Spleen (tissue), 11 donors: ENCODE measurements around the gene GPR142. TPM values are rescaled to one million over a fixed set of nuclear protein-coding genes. Genes with fewer than 3 reads are reported as not detected.

Source experiments
- DNase-seq: peaks from one replicate; pipeline ENCODE4 v3.0.0-alpha.2; 2020
- H3K27ac ChIP-seq, 8 donors: fragments of 200-600 bp; sonication (generic) in 7 of 8; 1 replicate in 4 of 8; 2 replicates in 4 of 8; pipeline versions ENCODE4 v1.5.0 to v1.8.0; 2016 to 2021; ENCODE audit warnings: inconsistent platforms in 4 of 8, mild to moderate bottlenecking in 4 of 8, moderate library complexity in 1 of 8
- H3K27me3 ChIP-seq, 7 donors: fragments of 200-600 bp; sonication (generic) in 6 of 7; replicated peaks in 1 of 7; 1 replicate in 4 of 7; 2 replicates in 3 of 7; pipeline versions ENCODE4 v1.5.0 to v1.8.0; 2016 to 2021; ENCODE audit warnings: inconsistent platforms in 3 of 7, mild to moderate bottlenecking in 1 of 7
- H3K36me3 ChIP-seq, 6 donors: fragments of 200-600 bp; sonication (generic) in 5 of 6; 1 replicate in 4 of 6; 2 replicates in 2 of 6; pipeline versions ENCODE4 v1.5.0 to v1.8.0; 2016 to 2021; ENCODE audit warnings: inconsistent platforms in 2 of 6
- H3K4me1 ChIP-seq, 6 donors: fragments of 200-600 bp; sonication (generic) in 5 of 6; 1 replicate in 3 of 6; 2 replicates in 3 of 6; pipeline versions ENCODE4 v1.5.0 to v1.8.0; 2016 to 2021; ENCODE audit warnings: inconsistent platforms in 3 of 6
- H3K4me3 ChIP-seq, 8 donors: fragments of 200-600 bp; sonication (generic) in 7 of 8; 1 replicate in 4 of 8; 2 replicates in 4 of 8; pipeline versions ENCODE4 v1.5.0 to v1.8.0; 2016 to 2021; ENCODE audit warnings: inconsistent platforms in 4 of 8, mild to moderate bottlenecking in 4 of 8, moderate library complexity in 2 of 8
- H3K9me3 ChIP-seq, 8 donors: fragments of 200-600 bp; sonication (generic) in 7 of 8; 1 replicate in 4 of 8; 2 replicates in 4 of 8; pipeline versions ENCODE4 v1.5.0 to v1.8.0; 2016 to 2021; ENCODE audit warnings: inconsistent platforms in 4 of 8
- CTCF ChIP-seq, 11 experiments: fragments of 200-600 bp in 7 of 11; fragments of 450-650 bp in 4 of 11; sonication (generic) in 4 of 11; IDR thresholded peaks in 8 of 11; conservative IDR thresholded peaks in 3 of 11; 1 replicate in 7 of 11; 2 replicates in 4 of 11; pipeline versions ENCODE4 v1.4.0 to v1.8.0; 2016 to 2021; ENCODE audit warnings: antibody characterized with exemption in 11 of 11, inconsistent platforms in 4 of 11, mild to moderate bottlenecking in 1 of 11
- POLR2A ChIP-seq, 3 donors: fragments of 450-650 bp; IDR thresholded peaks; one replicate each; pipeline ENCODE4 v1.5.1; 2017; ENCODE audit warnings: antibody characterized with exemption in 3 of 3, mild to moderate bottlenecking in 1 of 3
- POLR2AphosphoS5 ChIP-seq, 3 donors: sonication (generic); formaldehyde crosslinking; IDR thresholded peaks; one replicate each; pipeline ENCODE4 v1.5.1; 2017; ENCODE audit warnings: antibody characterized with exemption in 3 of 3
- WGBS, 5 donors: extraction: QIAGEN DNeasy Blood & Tissue Kit in 3 of 5; methylation state at CpG; one replicate each; pipeline versions ENCODE4 v1.1.5 to v1.1.7; 2013 to 2018; 5-methylcytosine and 5-hydroxymethylcytosine counted together
- intact Hi-C: fragments of 100-400 bp; cut with DNase I; formaldehyde crosslinking; loops from one replicate; pipeline ENCODE4 v1.15.0; 2023; ENCODE audit warnings: low total_unique reads
- polyA plus RNA-seq, 3 donors: library from polyadenylated mRNA; stranded (reverse); fragments of 200-250 nt; gene quantifications; one replicate each; pipeline ENCODE4 v1.2.1, GENCODE V29; 2013
- total RNA-seq, 7 donors: library from RNA; depleted of rRNA in 3 of 7; stranded (reverse); fragments of >200 nt in 3 of 7; fragmentation: NEBNext Ultra II Directional in 4 of 7; extraction: Animal tissue kit (Norgen Biotek cat#: 25700) in 4 of 7; gene quantifications; one replicate each; pipeline versions ENCODE4 v1.1.0 to v1.2.1, GENCODE V29; 2016 to 2021
- donor health status: healthy with polysubstance abuse.
- donor health status: DM: no; HTN: no; CAD: no; lungs with moderate emphysema.
- donor health status: DM: no; HTN: no; CAD: no.
- donor health status: Bipolar disorder and iron deficiency.
- donor health status: healthy.
- donor health status: DM: no; HTN: no; CAD: no.
- donor health status: DM: yes; HTN: yes; CAD: no.

Gene GPR142
- total and polyA plus RNA-seq, 10 donors = 0.09 to 3.1 (median 1.7) TPM

DNA sequence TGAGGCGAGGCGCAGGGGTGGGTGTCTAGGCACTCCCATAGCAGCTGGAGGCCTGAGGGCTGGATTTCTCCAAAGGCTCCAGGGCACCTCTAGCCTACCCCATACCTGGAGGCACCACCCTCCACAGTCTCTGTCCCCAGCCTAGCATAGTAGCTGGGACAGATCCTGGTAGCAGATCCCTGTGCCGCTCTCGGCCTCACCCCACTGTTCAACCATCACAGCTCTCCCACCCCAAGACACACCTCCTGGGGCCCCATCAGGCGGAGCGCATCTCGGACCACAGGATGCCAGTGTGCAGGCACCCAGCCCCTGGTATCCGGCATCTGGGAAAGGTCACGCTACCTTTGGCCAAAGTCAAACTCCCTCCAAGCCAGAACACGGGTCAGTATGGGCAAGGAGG lies 12.7 kb upstream of the GPR142 start:
- peaks cover 6 to 95% (median 66%) of the 10 kb centered on the region in 7 donors for H3K27me3 ChIP-seq
- intact Hi-C loops = no loop called here
- TF ChIP-seq POLR2AphosphoS5 (IDR thresholded peaks at IDR 0.05) = no peak
- TF ChIP-seq POLR2A (IDR thresholded peaks at IDR 0.05) = no peak
- no peak for TF ChIP-seq CTCF (IDR thresholded peaks at IDR 0.05 in 8 of 11, conservative IDR thresholded peaks at IDR 0.05 in 3 of 11)

DNA sequence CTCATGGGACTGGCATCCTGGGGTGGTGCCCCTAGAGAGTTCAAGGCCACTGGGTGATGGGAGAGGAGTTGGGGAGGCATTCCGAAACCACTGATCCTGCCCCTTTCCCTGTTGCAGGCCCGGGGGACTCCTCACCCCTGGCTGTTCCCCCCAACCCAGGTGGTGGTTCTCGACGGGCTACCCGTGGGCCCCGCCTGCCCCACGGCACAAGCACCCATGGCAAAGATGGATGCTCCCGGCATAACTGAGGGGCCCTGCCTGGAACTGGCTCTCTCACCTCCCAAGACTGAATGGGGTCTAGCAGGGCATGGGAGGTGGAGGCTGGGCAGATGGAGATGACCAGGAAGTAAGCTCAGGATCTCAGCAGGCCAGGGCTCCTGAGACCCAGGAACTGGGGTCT lies 12.2 kb upstream of the GPR142 start:
- no peak overlapping the region for H3K4me3 ChIP-seq
- TF ChIP-seq POLR2A (IDR thresholded peaks at IDR 0.05) (no peak), CTCF (IDR thresholded peaks at IDR 0.05 in 8 of 11, conservative IDR thresholded peaks at IDR 0.05 in 3 of 11) (no peak), POLR2AphosphoS5 (IDR thresholded peaks at IDR 0.05) (no peak)
- 75 to 95% (median 82%) methylated on average over 8 of the region's 8 CpGs for WGBS, 5 donors
- H3K9me3 ChIP-seq = no peaks in the 10 kb centered on the region
- no peak overlapping the region for H3K27ac ChIP-seq
- DNase-seq = no peak
- intact Hi-C loops = loop anchor here (5.0 kb wide), 1 partner anchor 53 kb away; no protein-coding TSS in a partner anchor
- peaks cover 6 to 100% (median 66%) of the 10 kb centered on the region in 7 donors for H3K27me3 ChIP-seq
- H3K36me3 ChIP-seq = peaks cover 0 to 8% (median 0%) of the 10 kb centered on the region in 6 donors
- peaks cover 6 to 62% (median 38%) of the 10 kb centered on the region in 6 donors for H3K4me1 ChIP-seq

More for the DNA sequence above, 12.7 kb upstream of the GPR142 start:
- 46 to 85% (median 78%) methylated on average over 3 to 10 of the region's 10 CpGs for WGBS, 5 donors
- H3K4me3 ChIP-seq = no peak overlapping the region
- peaks cover 6 to 62% (median 38%) of the 10 kb centered on the region in 6 donors for H3K4me1 ChIP-seq
- H3K9me3 ChIP-seq = no peaks in the 10 kb centered on the region
- H3K27ac ChIP-seq = peak overlapping the region in 2 of 8 donors; percentile 4 to 37
- H3K36me3 ChIP-seq = peaks cover 0 to 9% (median 0%) of the 10 kb centered on the region in 6 donors
- DNase-seq = no peak

GRCh38 chr17:74356646-74357465 lies 10.4 kb upstream of the GPR142 start:
- H3K4me1 ChIP-seq = peaks cover 6 to 68% (median 44%) of the 10 kb centered on the region in 6 donors

More at GRCh38 chr17:74356646-74357465, 10.4 kb upstream of the GPR142 start:
- peak overlapping the region in 4 of 8 donors; percentile 23 to 48 (median 38) for H3K27ac ChIP-seq
- H3K27me3 ChIP-seq = peaks cover 6 to 100% (median 65%) of the 10 kb centered on the region in 7 donors
- 0 to 3% (median 2%) methylated on average over 24 to 105 of the region's 105 CpGs for WGBS, 5 donors
- intact Hi-C loops = loop anchor here (5.0 kb wide), 1 partner anchor 55 kb away; no protein-coding TSS in a partner anchor
- H3K36me3 ChIP-seq = no peaks in the 10 kb centered on the region
- no peaks in the 10 kb centered on the region for H3K9me3 ChIP-seq
- no peak for DNase-seq
- peak in 1 of 11 experiments; percentile 24 for TF ChIP-seq CTCF (IDR thresholded peaks at IDR 0.05 in 8 of 11, conservative IDR thresholded peaks at IDR 0.05 in 3 of 11)
- no peak for TF ChIP-seq POLR2A (IDR thresholded peaks at IDR 0.05)
- TF ChIP-seq POLR2AphosphoS5 (IDR thresholded peaks at IDR 0.05) = peak in 2 of 3 donors; percentile 39 to 41
- peak overlapping the region in 7 of 8 donors; percentile 25 to 64 (median 29) for H3K4me3 ChIP-seq
